ENCODE measurements around the gene SSX2IP. TPM values are rescaled to one million over a fixed set of nuclear protein-coding genes. Genes with fewer than 3 reads are reported as not detected.

SSX2IP gene
- total RNA-seq, 6 donors from 2014 or later: 2.1 to 15.0 (median 5.4) TPM

- Histone ChIP-seq H3K27me3 (no peaks in the 10 kb centered on the region), H3K4me3 (no peak overlapping the region), H3K4me1 (no peaks in the 10 kb centered on the region), H3K27ac (no peak overlapping the region), H3K36me3 (no peaks in the 10 kb centered on the region), H3K9me3 (no peaks in the 10 kb centered on the region)
- 35 to 75% methylated on average over 1 of the region's 1 CpG for WGBS, 2 donors
- DNase-seq (no peak), ATAC-seq (ENCODE audit: low FRiP score in 2 of 2) (no peak)
- no peak for TF ChIP-seq POLR2A (IDR thresholded peaks at IDR 0.05)
- TF ChIP-seq EP300 (IDR thresholded peaks at IDR 0.05): no peak
- TF ChIP-seq, protein P1, sequence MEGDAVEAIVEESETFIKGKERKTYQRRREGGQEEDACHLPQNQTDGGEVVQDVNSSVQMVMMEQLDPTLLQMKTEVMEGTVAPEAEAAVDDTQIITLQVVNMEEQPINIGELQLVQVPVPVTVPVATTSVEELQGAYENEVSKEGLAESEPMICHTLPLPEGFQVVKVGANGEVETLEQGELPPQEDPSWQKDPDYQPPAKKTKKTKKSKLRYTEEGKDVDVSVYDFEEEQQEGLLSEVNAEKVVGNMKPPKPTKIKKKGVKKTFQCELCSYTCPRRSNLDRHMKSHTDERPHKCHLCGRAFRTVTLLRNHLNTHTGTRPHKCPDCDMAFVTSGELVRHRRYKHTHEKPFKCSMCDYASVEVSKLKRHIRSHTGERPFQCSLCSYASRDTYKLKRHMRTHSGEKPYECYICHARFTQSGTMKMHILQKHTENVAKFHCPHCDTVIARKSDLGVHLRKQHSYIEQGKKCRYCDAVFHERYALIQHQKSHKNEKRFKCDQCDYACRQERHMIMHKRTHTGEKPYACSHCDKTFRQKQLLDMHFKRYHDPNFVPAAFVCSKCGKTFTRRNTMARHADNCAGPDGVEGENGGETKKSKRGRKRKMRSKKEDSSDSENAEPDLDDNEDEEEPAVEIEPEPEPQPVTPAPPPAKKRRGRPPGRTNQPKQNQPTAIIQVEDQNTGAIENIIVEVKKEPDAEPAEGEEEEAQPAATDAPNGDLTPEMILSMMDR (IDR thresholded peaks at IDR 0.05): no peak
- TF ChIP-seq POLR2AphosphoS5 (IDR thresholded peaks at IDR 0.05): no peak
Observed at GRCh38 chr1:84711121-84711520, 20.9 kb upstream of the SSX2IP start.

GRCh38 chr1:84709131-84709530 is 18.9 kb upstream of the SSX2IP start:
- Histone ChIP-seq H3K27ac (no peak overlapping the region), H3K4me1 (no peaks in the 10 kb centered on the region), H3K4me3 (no peak overlapping the region), H3K9me3 (no peaks in the 10 kb centered on the region), H3K36me3 (no peaks in the 10 kb centered on the region), H3K27me3 (no peaks in the 10 kb centered on the region)
- 68 to 75% methylated on average over 1 of the region's 1 CpG for WGBS, 2 donors
- no peak for DNase-seq
- TF ChIP-seq, protein P1 (IDR thresholded peaks at IDR 0.05): no peak
- TF ChIP-seq EP300 (IDR thresholded peaks at IDR 0.05) (no peak), POLR2A (IDR thresholded peaks at IDR 0.05) (no peak)
- ATAC-seq (ENCODE audit: low FRiP score in 2 of 2): no peak

- Histone ChIP-seq H3K4me3 (no peak overlapping the region), H3K27me3 (no peaks in the 10 kb centered on the region), H3K27ac (no peak overlapping the region), H3K36me3 (no peaks in the 10 kb centered on the region), H3K9me3 (no peaks in the 10 kb centered on the region), H3K4me1 (no peaks in the 10 kb centered on the region)
- no peak for DNase-seq
- ATAC-seq (ENCODE audit: low FRiP score in 2 of 2): peak in 1 of 2 donors; percentile 35
- 85 to 98% methylated on average over 4 of the region's 4 CpGs for WGBS, 2 donors
- TF ChIP-seq POLR2AphosphoS5 (IDR thresholded peaks at IDR 0.05): no peak
- TF ChIP-seq, protein P1 (IDR thresholded peaks at IDR 0.05): no peak
- no peak for TF ChIP-seq POLR2A (IDR thresholded peaks at IDR 0.05)
- TF ChIP-seq EP300 (IDR thresholded peaks at IDR 0.05): no peak
Observed at GRCh38 chr1:84708031-84708430, 17.8 kb upstream of the SSX2IP start.

DNA sequence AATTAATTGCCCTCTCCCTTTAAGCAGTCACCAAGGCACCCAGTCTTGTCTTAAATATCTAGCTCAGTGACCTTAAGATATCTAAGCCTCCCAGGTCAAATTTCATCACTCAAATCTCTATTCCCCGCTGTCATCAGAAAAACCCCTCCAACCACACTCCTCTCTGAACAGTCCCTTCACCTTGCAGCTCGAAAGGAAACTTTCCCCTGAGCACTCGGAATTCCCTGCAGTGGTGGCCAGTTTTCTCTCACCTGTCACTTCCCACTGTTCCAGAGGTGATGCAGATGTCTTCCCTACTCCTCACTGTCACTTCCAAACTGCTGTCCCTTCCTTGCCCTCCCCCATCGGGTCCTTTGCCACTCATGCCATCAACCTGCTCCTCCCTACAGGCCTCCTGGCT is 15.3 kb upstream of the SSX2IP start:
- no peaks in the 10 kb centered on the region for H3K9me3 ChIP-seq
- H3K4me1 ChIP-seq: no peaks in the 10 kb centered on the region
- TF ChIP-seq EP300 (IDR thresholded peaks at IDR 0.05) (no peak), POLR2A (IDR thresholded peaks at IDR 0.05) (no peak), POLR2AphosphoS5 (IDR thresholded peaks at IDR 0.05) (no peak)
- TF ChIP-seq, protein P1 (IDR thresholded peaks at IDR 0.05): no peak
- H3K27ac ChIP-seq: no peak overlapping the region
- DNase-seq (no peak), ATAC-seq (ENCODE audit: low FRiP score in 2 of 2) (no peak)
- no peaks in the 10 kb centered on the region for H3K36me3 ChIP-seq
- no peaks in the 10 kb centered on the region for H3K27me3 ChIP-seq
- WGBS, 2 donors: 75 to 77% methylated on average over 4 of the region's 4 CpGs
- H3K4me3 ChIP-seq: no peak overlapping the region

- DNase-seq (no peak), ATAC-seq (ENCODE audit: low FRiP score in 2 of 2) (no peak)
- H3K27ac ChIP-seq: no peak overlapping the region
- H3K9me3 ChIP-seq: no peaks in the 10 kb centered on the region
- H3K27me3 ChIP-seq: no peaks in the 10 kb centered on the region
- 60 to 68% methylated on average over 3 of the region's 3 CpGs for WGBS, 2 donors
- no peak for TF ChIP-seq EP300 (IDR thresholded peaks at IDR 0.05)
- TF ChIP-seq, protein P1 (IDR thresholded peaks at IDR 0.05): no peak
- no peak for TF ChIP-seq POLR2AphosphoS5 (IDR thresholded peaks at IDR 0.05)
- TF ChIP-seq POLR2A (IDR thresholded peaks at IDR 0.05): no peak
- no peaks in the 10 kb centered on the region for H3K36me3 ChIP-seq
- H3K4me3 ChIP-seq: no peak overlapping the region
- no peaks in the 10 kb centered on the region for H3K4me1 ChIP-seq
Observed at GRCh38 chr1:84704872-84705417, 14.7 kb upstream of the SSX2IP start.

Data from upper lobe of left lung (tissue), 6 donors.